ENCODE measurements around the gene FBXO38.
A peak's percentile ranks its signal among the peaks of the same experiment; 100 is the strongest.

The FBXO38 gene

GRCh38 chr5:148364343-148364742 is 19.4 kb upstream of the FBXO38 start:
- H3K36me3 ChIP-seq (ENCODE audit: control insufficient read depth, insufficient read depth, low read length), result no peaks in the 10 kb centered on the region
- no peak overlapping the region for H3K27ac ChIP-seq (ENCODE audit: insufficient read depth, low read depth, low read length, poor library complexity, severe bottlenecking)
- H3K4me3 ChIP-seq (ENCODE audit: insufficient read depth, low read depth, low read length), result no peak overlapping the region
- H3K4me1 ChIP-seq (ENCODE audit: control insufficient read depth, insufficient read depth, low read length), result no peaks in the 10 kb centered on the region
- H3K9me3 ChIP-seq (ENCODE audit: control insufficient read depth, low read length), result no peaks in the 10 kb centered on the region
- H3K27me3 ChIP-seq (ENCODE audit: control insufficient read depth, insufficient read depth, low read length, poor library complexity, severe bottlenecking), result no peaks in the 10 kb centered on the region

- H3K9me3 ChIP-seq (ENCODE audit: control insufficient read depth, low read length), result no peaks in the 10 kb centered on the region
These were observed 15.5 kb upstream of the FBXO38 start for GRCh38 chr5:148368299-148368698.

GRCh38 chr5:148372166-148372725 is 11.5 kb upstream of the FBXO38 start:
- no peaks in the 10 kb centered on the region for H3K36me3 ChIP-seq (ENCODE audit: control insufficient read depth, insufficient read depth, low read length)
- H3K27me3 ChIP-seq (ENCODE audit: control insufficient read depth, insufficient read depth, low read length, poor library complexity, severe bottlenecking), result no peaks in the 10 kb centered on the region
- no peaks in the 10 kb centered on the region for H3K4me1 ChIP-seq (ENCODE audit: control insufficient read depth, insufficient read depth, low read length)
- no peak overlapping the region for H3K27ac ChIP-seq (ENCODE audit: insufficient read depth, low read depth, low read length, poor library complexity, severe bottlenecking)
- no peaks in the 10 kb centered on the region for H3K9me3 ChIP-seq (ENCODE audit: control insufficient read depth, low read length)
- 82 to 92% methylated on average over 1 to 2 of the region's 2 CpGs for WGBS, 2 experiments
- no peak overlapping the region for H3K4me3 ChIP-seq (ENCODE audit: insufficient read depth, low read depth, low read length)

More at GRCh38 chr5:148368299-148368698, 15.5 kb upstream of the FBXO38 start:
- Histone ChIP-seq H3K36me3 (ENCODE audit: control insufficient read depth, insufficient read depth, low read length) (no peaks in the 10 kb centered on the region), H3K27ac (ENCODE audit: insufficient read depth, low read depth, low read length, poor library complexity, severe bottlenecking) (no peak overlapping the region), H3K4me3 (ENCODE audit: insufficient read depth, low read depth, low read length) (no peak overlapping the region), H3K4me1 (ENCODE audit: control insufficient read depth, insufficient read depth, low read length) (no peaks in the 10 kb centered on the region), H3K27me3 (ENCODE audit: control insufficient read depth, insufficient read depth, low read length, poor library complexity, severe bottlenecking) (no peaks in the 10 kb centered on the region)

GRCh38 chr5:148372893-148373292 is 10.9 kb upstream of the FBXO38 start:
- Histone ChIP-seq H3K4me1 (ENCODE audit: control insufficient read depth, insufficient read depth, low read length) (no peaks in the 10 kb centered on the region), H3K27ac (ENCODE audit: insufficient read depth, low read depth, low read length, poor library complexity, severe bottlenecking) (no peak overlapping the region)

GRCh38 chr5:148374690-148375360 is 8.9 kb upstream of the FBXO38 start:
- 65 to 67% methylated on average over 3 of the region's 3 CpGs for WGBS, 2 experiments
- Histone ChIP-seq H3K4me3 (ENCODE audit: insufficient read depth, low read depth, low read length) (no peak overlapping the region), H3K27ac (ENCODE audit: insufficient read depth, low read depth, low read length, poor library complexity, severe bottlenecking) (no peak overlapping the region), H3K4me1 (ENCODE audit: control insufficient read depth, insufficient read depth, low read length) (no peaks in the 10 kb centered on the region), H3K27me3 (ENCODE audit: control insufficient read depth, insufficient read depth, low read length, poor library complexity, severe bottlenecking) (no peaks in the 10 kb centered on the region), H3K9me3 (ENCODE audit: control insufficient read depth, low read length) (no peaks in the 10 kb centered on the region), H3K36me3 (ENCODE audit: control insufficient read depth, insufficient read depth, low read length) (no peaks in the 10 kb centered on the region)

More at GRCh38 chr5:148372893-148373292, 10.9 kb upstream of the FBXO38 start:
- H3K4me3 ChIP-seq (ENCODE audit: insufficient read depth, low read depth, low read length), result no peak overlapping the region
- H3K9me3 ChIP-seq (ENCODE audit: control insufficient read depth, low read length), result no peaks in the 10 kb centered on the region
- H3K36me3 ChIP-seq (ENCODE audit: control insufficient read depth, insufficient read depth, low read length), result no peaks in the 10 kb centered on the region
- H3K27me3 ChIP-seq (ENCODE audit: control insufficient read depth, insufficient read depth, low read length, poor library complexity, severe bottlenecking), result no peaks in the 10 kb centered on the region

GRCh38 chr5:148376198-148376597 is 7.6 kb upstream of the FBXO38 start:
- Histone ChIP-seq H3K36me3 (ENCODE audit: control insufficient read depth, insufficient read depth, low read length) (no peaks in the 10 kb centered on the region), H3K4me3 (ENCODE audit: insufficient read depth, low read depth, low read length) (no peak overlapping the region), H3K27me3 (ENCODE audit: control insufficient read depth, insufficient read depth, low read length, poor library complexity, severe bottlenecking) (no peaks in the 10 kb centered on the region), H3K9me3 (ENCODE audit: control insufficient read depth, low read length) (no peaks in the 10 kb centered on the region), H3K27ac (ENCODE audit: insufficient read depth, low read depth, low read length, poor library complexity, severe bottlenecking) (no peak overlapping the region), H3K4me1 (ENCODE audit: control insufficient read depth, insufficient read depth, low read length) (no peaks in the 10 kb centered on the region)
- WGBS, 2 experiments, result 94 to 95% methylated on average over 3 to 4 of the region's 4 CpGs

- Histone ChIP-seq H3K27me3 (ENCODE audit: control insufficient read depth, insufficient read depth, low read length, poor library complexity, severe bottlenecking) (no peaks in the 10 kb centered on the region), H3K9me3 (ENCODE audit: control insufficient read depth, low read length) (no peaks in the 10 kb centered on the region), H3K4me3 (ENCODE audit: insufficient read depth, low read depth, low read length) (no peak overlapping the region), H3K36me3 (ENCODE audit: control insufficient read depth, insufficient read depth, low read length) (no peaks in the 10 kb centered on the region), H3K4me1 (ENCODE audit: control insufficient read depth, insufficient read depth, low read length) (no peaks in the 10 kb centered on the region), H3K27ac (ENCODE audit: insufficient read depth, low read depth, low read length, poor library complexity, severe bottlenecking) (no peak overlapping the region)
- WGBS, 2 experiments, result 87 to 98% methylated on average over 3 of the region's 3 CpGs
These were observed 5.1 kb upstream of the FBXO38 start for GRCh38 chr5:148378670-148379069.

- Histone ChIP-seq H3K4me1 (ENCODE audit: control insufficient read depth, insufficient read depth, low read length) (no peaks in the 10 kb centered on the region), H3K9me3 (ENCODE audit: control insufficient read depth, low read length) (no peaks in the 10 kb centered on the region), H3K4me3 (ENCODE audit: insufficient read depth, low read depth, low read length) (no peak overlapping the region), H3K36me3 (ENCODE audit: control insufficient read depth, insufficient read depth, low read length) (no peaks in the 10 kb centered on the region), H3K27me3 (ENCODE audit: control insufficient read depth, insufficient read depth, low read length, poor library complexity, severe bottlenecking) (no peaks in the 10 kb centered on the region), H3K27ac (ENCODE audit: insufficient read depth, low read depth, low read length, poor library complexity, severe bottlenecking) (no peak overlapping the region)
These were observed 4.4 kb upstream of the FBXO38 start for GRCh38 chr5:148379340-148379739.

- Histone ChIP-seq H3K27me3 (ENCODE audit: control insufficient read depth, insufficient read depth, low read length, poor library complexity, severe bottlenecking) (no peaks in the 10 kb centered on the region), H3K4me3 (ENCODE audit: insufficient read depth, low read depth, low read length) (no peak overlapping the region), H3K4me1 (ENCODE audit: control insufficient read depth, insufficient read depth, low read length) (no peaks in the 10 kb centered on the region), H3K9me3 (ENCODE audit: control insufficient read depth, low read length) (no peaks in the 10 kb centered on the region), H3K36me3 (ENCODE audit: control insufficient read depth, insufficient read depth, low read length) (no peaks in the 10 kb centered on the region), H3K27ac (ENCODE audit: insufficient read depth, low read depth, low read length, poor library complexity, severe bottlenecking) (no peak overlapping the region)
- 92 to 100% methylated on average over 3 of the region's 3 CpGs for WGBS, 2 experiments
These were observed 1.9 kb upstream of the FBXO38 start for GRCh38 chr5:148381906-148382305.

GRCh38 chr5:148382961-148383360 is 797 bp upstream of the FBXO38 start:
- 84 to 90% methylated on average over 3 to 4 of the region's 4 CpGs for WGBS, 2 experiments

GRCh38 chr5:148384380-148384737 is 601 bp downstream of the FBXO38 start:
- no peaks in the 10 kb centered on the region for H3K36me3 ChIP-seq (ENCODE audit: control insufficient read depth, insufficient read depth, low read length)
- no peaks in the 10 kb centered on the region for H3K4me1 ChIP-seq (ENCODE audit: control insufficient read depth, insufficient read depth, low read length)
- H3K27me3 ChIP-seq (ENCODE audit: control insufficient read depth, insufficient read depth, low read length, poor library complexity, severe bottlenecking), result no peaks in the 10 kb centered on the region
- peak overlapping the region; percentile 70 for H3K4me3 ChIP-seq (ENCODE audit: insufficient read depth, low read depth, low read length)
- peak overlapping the region; percentile 79 for H3K27ac ChIP-seq (ENCODE audit: insufficient read depth, low read depth, low read length, poor library complexity, severe bottlenecking)
- WGBS, 2 experiments, result 11 to 12% methylated on average over 6 of the region's 6 CpGs
- no peaks in the 10 kb centered on the region for H3K9me3 ChIP-seq (ENCODE audit: control insufficient read depth, low read length)

More at GRCh38 chr5:148382961-148383360, 797 bp upstream of the FBXO38 start:
- Histone ChIP-seq H3K9me3 (ENCODE audit: control insufficient read depth, low read length) (no peaks in the 10 kb centered on the region), H3K36me3 (ENCODE audit: control insufficient read depth, insufficient read depth, low read length) (no peaks in the 10 kb centered on the region), H3K4me1 (ENCODE audit: control insufficient read depth, insufficient read depth, low read length) (no peaks in the 10 kb centered on the region), H3K4me3 (ENCODE audit: insufficient read depth, low read depth, low read length) (peak overlapping the region; percentile 70), H3K27ac (ENCODE audit: insufficient read depth, low read depth, low read length, poor library complexity, severe bottlenecking) (no peak overlapping the region), H3K27me3 (ENCODE audit: control insufficient read depth, insufficient read depth, low read length, poor library complexity, severe bottlenecking) (no peaks in the 10 kb centered on the region)
